ENCODE results near the gene DNLZ.

- TF ChIP-seq CTCF (IDR thresholded peaks at IDR 0.05; ENCODE audit: low read depth, low read length, poor library complexity, severe bottlenecking) (no peak), EZH2phosphoT487 (IDR thresholded peaks at IDR 0.05; ENCODE audit: borderline replicate concordance, low read length) (no peak)
Observed at GRCh38 chr9:136346157-136346481, 17.4 kb downstream of the DNLZ start.
